HepG2 (cell line): ENCODE results near the gene PDCD2L. TPM values are rescaled to one million over a fixed set of nuclear protein-coding genes. Genes with fewer than 3 reads are reported as not detected.

Experiments used
- ATAC-seq: fragments of 200-7000 bp; cut with Tn5 transposase; 3 replicates; pipeline ENCODE4 v1.9.1; 2020; ENCODE audit warnings: mild to moderate bottlenecking, moderate library complexity
- BruUV-seq: library from RNA; stranded (reverse); fragments of 400-500 nt; replicated peaks from 2 replicates; lab custom pipeline; 2021; lab: Mats Ljungman, UMichigan
- CTCF ChIA-PET: fragments of 300-600 bp; formaldehyde crosslinking; extraction: SDS; loops from one replicate; lab custom pipeline; 2021; ENCODE audit warnings: low total read pairs, inconsistent platforms, low intra/inter-chr PET ratio; lab: Yijun Ruan, JAX
- POLR2A ChIA-PET: fragments of 350-600 bp; sonication (Branson Sonifier 250); formaldehyde crosslinking; loops from one replicate; lab custom pipeline; 2020; ENCODE audit warnings: antibody characterized with exemption, inconsistent platforms; lab: Yijun Ruan, JAX
- DNase-seq: peaks from one replicate; pipeline ENCODE4 v3.0.0-alpha.2; 2015; ENCODE audit warnings: low spot score
- FAIRE-seq: peaks from 3 replicates; lab custom pipeline; 2011; peaks lifted over from hg19 to GRCh38; lab: Jason Lieb, UNC
- H2AFZ ChIP-seq: one replicate; pipeline ENCODE4 v1.6.1; 2011; ENCODE audit warnings: low read length, inconsistent platforms
- H3K27ac ChIP-seq: fragments of 300-600 bp; 3 replicates; pipeline ENCODE4 v1.8.0; 2011; ENCODE audit warnings: mixed run types, mild to moderate bottlenecking, mixed read lengths, low read length, inconsistent platforms; ENCODE audit not compliant: insufficient read depth; ENCODE audit errors: extremely low read length
- H3K27me3 ChIP-seq, 2 experiments: fragments of 200-600 bp in 1 of 2; 2 replicates in 1 of 2; 3 replicates in 1 of 2; pipeline versions ENCODE4 v1.6.0 to v1.8.0; 2011; ENCODE audit warnings: low read length in 2 of 2, mild to moderate bottlenecking in 2 of 2, moderate library complexity in 2 of 2, inconsistent platforms in 1 of 2; ENCODE audit not compliant: insufficient read depth in 2 of 2, control insufficient read depth in 1 of 2
- H3K36me3 ChIP-seq, 2 experiments: fragments of 200-600 bp in 1 of 2; replicated peaks in 1 of 2; 2 replicates in 1 of 2; 3 replicates in 1 of 2; pipeline versions ENCODE4 v1.5.1 to v1.8.0; 2011; ENCODE audit warnings: low read length in 2 of 2, inconsistent platforms in 1 of 2; ENCODE audit not compliant: insufficient read depth in 2 of 2, control insufficient read depth in 1 of 2
- H3K4me1 ChIP-seq: 2 replicates; pipeline ENCODE4 v1.5.1; 2012; ENCODE audit warnings: low read length, inconsistent platforms; ENCODE audit not compliant: insufficient read depth
- H3K4me2 ChIP-seq: 2 replicates; pipeline ENCODE4 v1.6.0; 2011; ENCODE audit warnings: low read depth, low read length, inconsistent platforms
- H3K4me3 ChIP-seq, 3 experiments: fragments of 200-600 bp in 1 of 3; sonication (generic), shearing (Covaris generic) in 1 of 3; replicated peaks in 1 of 3; 2 replicates each; pipeline ENCODE4 v1.5.1; 2011 to 2016; ENCODE audit warnings: low read length in 3 of 3, inconsistent platforms in 2 of 3, low read depth in 2 of 3, mild to moderate bottlenecking in 2 of 3, control low read depth in 1 of 3, mixed read lengths in 1 of 3; ENCODE audit not compliant: insufficient read depth in 1 of 3
- H3K79me2 ChIP-seq: one replicate; pipeline ENCODE4 v1.6.1; 2011; ENCODE audit warnings: low read length, inconsistent platforms; ENCODE audit not compliant: insufficient read depth
- H3K9ac ChIP-seq: 2 replicates; pipeline ENCODE4 v1.6.0; 2011; ENCODE audit warnings: mild to moderate bottlenecking, low read depth, low read length, inconsistent platforms; ENCODE audit not compliant: insufficient read depth
- H3K9me3 ChIP-seq: 2 replicates; pipeline ENCODE4 v1.5.1; 2012; ENCODE audit warnings: mild to moderate bottlenecking, low read length
- H4K20me1 ChIP-seq: 2 replicates; pipeline ENCODE4 v1.6.0; 2011; ENCODE audit warnings: inconsistent platforms, mild to moderate bottlenecking, low read length, moderate library complexity; ENCODE audit not compliant: insufficient read depth
- ARID4A ChIP-seq: sonication (generic); formaldehyde crosslinking; IDR thresholded peaks from 2 replicates; pipeline ENCODE4 v1.5.0; 2020; ENCODE audit warnings: mild to moderate bottlenecking, missing genetic modification reagents, borderline replicate concordance
- ARNTL ChIP-seq: sonication (generic); formaldehyde crosslinking; IDR thresholded peaks from 2 replicates; pipeline ENCODE4 v1.4.0; 2020; ENCODE audit warnings: mild to moderate bottlenecking, missing genetic modification reagents
- ATF2 ChIP-seq: sonication (generic); formaldehyde crosslinking; IDR thresholded peaks from 2 replicates; pipeline ENCODE4 v1.4.0; 2020; ENCODE audit warnings: missing genetic modification reagents
- BORCS8-MEF2B ChIP-seq: sonication (generic); formaldehyde crosslinking; IDR thresholded peaks from 2 replicates; pipeline ENCODE4 v1.8.0; 2022; ENCODE audit warnings: mild to moderate bottlenecking, missing genetic modification reagents
- ERF ChIP-seq: IDR thresholded peaks from 2 replicates; pipeline ENCODE4 v1.6.1; 2018; ENCODE audit warnings: missing biosample characterization, missing genetic modification reagents
- GTF2F1 ChIP-seq: fragments of 150-350 bp; IDR thresholded peaks from 2 replicates; pipeline ENCODE4 v1.6.1; 2014; ENCODE audit warnings: low read length
- HNF1B ChIP-seq: sonication (generic); formaldehyde crosslinking; IDR thresholded peaks from 2 replicates; pipeline ENCODE4 v1.5.1; 2020; ENCODE audit warnings: mild to moderate bottlenecking, moderate library complexity, missing genetic modification reagents
- KDM5B ChIP-seq: sonication (generic); formaldehyde crosslinking; IDR thresholded peaks from 2 replicates; pipeline ENCODE4 v1.4.0; 2020; ENCODE audit warnings: missing genetic modification reagents, mild to moderate bottlenecking, borderline replicate concordance
- SOX5 ChIP-seq: IDR thresholded peaks from 2 replicates; pipeline ENCODE4 v1.6.1; 2016; ENCODE audit warnings: borderline replicate concordance
- THAP7 ChIP-seq: sonication (generic); formaldehyde crosslinking; IDR thresholded peaks from 2 replicates; pipeline ENCODE4 v1.8.1; 2023; ENCODE audit warnings: mild to moderate bottlenecking, missing genetic modification reagents
- ZBTB7B ChIP-seq: sonication (generic); formaldehyde crosslinking; IDR thresholded peaks from 2 replicates; pipeline ENCODE4 v1.4.0; 2020; ENCODE audit warnings: missing genetic modification reagents
- ZNF232 ChIP-seq: sonication (generic); formaldehyde crosslinking; IDR thresholded peaks from 2 replicates; pipeline ENCODE4 v1.4.0; 2020; ENCODE audit warnings: missing genetic modification reagents, borderline replicate concordance
- ZNF282 ChIP-seq: fragments of 450-650 bp; IDR thresholded peaks from 2 replicates; pipeline ENCODE4 v1.6.1; 2018; ENCODE audit not compliant: partially characterized antibody
- ZNF501 ChIP-seq: sonication (generic); formaldehyde crosslinking; IDR thresholded peaks from 2 replicates; pipeline ENCODE4 v1.5.1; 2020; ENCODE audit warnings: mild to moderate bottlenecking, moderate library complexity, missing genetic modification reagents
- ZNF530 ChIP-seq: sonication (generic); formaldehyde crosslinking; IDR thresholded peaks from 2 replicates; pipeline ENCODE4 v1.5.0; 2020; ENCODE audit warnings: low read depth, mild to moderate bottlenecking, missing genetic modification reagents
- ZNF614 ChIP-seq: IDR thresholded peaks from 2 replicates; pipeline ENCODE4 v1.6.1; 2018; ENCODE audit warnings: missing biosample characterization, missing genetic modification reagents, inconsistent platforms, borderline replicate concordance
- ZNF747 ChIP-seq: sonication (generic); formaldehyde crosslinking; IDR thresholded peaks from 2 replicates; pipeline ENCODE4 v1.8.1; 2023; ENCODE audit warnings: missing genetic modification reagents, mild to moderate bottlenecking, borderline replicate concordance
- WGBS: methylation state at CpG from one replicate; pipeline ENCODE4 v1.1.6; 2017; ENCODE audit warnings: low lambda C conversion rate; 5-methylcytosine and 5-hydroxymethylcytosine counted together
- in situ Hi-C: cut with HindIII; loops from 2 replicates; pipeline ENCODE4 v1.10.0; 2017; ENCODE audit warnings: low pct_unique_long_range_greater_than_20kb; ENCODE audit not compliant: extremely low pct_ligation_motif_present
- intact Hi-C: fragments of 100-400 bp; cut with micrococcal nuclease; formaldehyde crosslinking; loops from one replicate; pipeline ENCODE4 v1.10.0; 2022; ENCODE audit not compliant: unreplicated experiment
- polyA plus RNA-seq, 8 experiments: library from polyadenylated mRNA; depleted of rRNA in 3 of 8; stranded (reverse) in 7 of 8; unstranded in 1 of 8; fragments of >200 nt; fragmentation: Illumina TruSeq in 4 of 8; extraction: Trizol in 4 of 8; gene quantifications; 2 replicates each; pipeline versions ENCODE4 v1.2.1 to v1.2.3, GENCODE V29; 2011 to 2016; ENCODE audit warnings: low read depth in 4 of 8, missing spikeins in 1 of 8, mixed read lengths in 1 of 8; ENCODE audit not compliant: insufficient read depth in 1 of 8
- total RNA-seq, 5 experiments: library from RNA; depleted of rRNA; stranded (reverse); fragments of >200 nt; fragmentation: Illumina TruSeq; extraction: Trizol; gene quantifications; 2 replicates each; pipeline ENCODE4 v1.2.3, GENCODE V29; 2016; ENCODE audit warnings: low read depth in 1 of 5

PDCD2L gene
- total and polyA plus RNA-seq, 2 of the 13 experiments (the other 11 are each of a cell fraction or from before 2014, with no cell fraction given): 29.3 to 35.2 TPM

- DNase-seq (no peak), ATAC-seq (no peak), FAIRE-seq (no peak)
- Histone ChIP-seq H3K27me3 (no peaks in the 10 kb centered on the region), H4K20me1 (peaks cover 14% of the 10 kb centered on the region), H3K27ac (peak overlapping the region; percentile 68), H3K79me2 (peaks cover 26% of the 10 kb centered on the region), H3K9me3 (no peaks in the 10 kb centered on the region), H3K36me3 (peaks cover 6 to 14% of the 10 kb centered on the region in 2 experiments; a peak in 4 of 5 replicates), H3K4me2 (peak overlapping the region; percentile 77), H3K9ac (peak overlapping the region; percentile 45), H2AFZ (no peak overlapping the region), H3K4me3 (peak overlapping the region; percentile 21 to 58 (median 34); a peak in 5 of 6 replicates), H3K4me1 (peaks cover 84% of the 10 kb centered on the region)
- in situ Hi-C loops: no loop called here
- ChIA-PET CTCF (no interaction called here), POLR2A (interaction anchor here (1.0 kb wide), 1 partner anchor 22 kb away, joined by 3 read pairs; no protein-coding TSS in a partner anchor)
- no TSS peak for BruUV-seq
- WGBS: 3% methylated on average over 3 of the region's 3 CpGs
- intact Hi-C loops: loop anchor here (2.0 kb wide), 1 partner anchor 66 kb away; the partner anchor contains the start of gene UBA2
- peak; percentile 52; the same call in 1 of the 2 replicates for TF ChIP-seq ARID4A (CRISPR knock-in tag)
- TF ChIP-seq ZBTB7B: 0 out of 2 replicates have a peak, but pooled peaks have one; percentile 4
- TF ChIP-seq ZNF614 (CRISPR knock-in tag): 0 out of 2 replicates have a peak, but pooled peaks have one; percentile 8
- TF ChIP-seq ZNF282: no peak
- peak; percentile 50; the same call in 1 of the 2 replicates for TF ChIP-seq BORCS8-MEF2B (CRISPR knock-in tag)
- TF ChIP-seq KDM5B (CRISPR knock-in tag): 0 out of 2 replicates have a peak, but pooled peaks have one; percentile 41
- 0 out of 2 replicates have a peak, but pooled peaks have one; percentile 9 for TF ChIP-seq ZNF747 (CRISPR knock-in tag)
- TF ChIP-seq ZNF501 (CRISPR knock-in tag): peak; percentile 67; the same call in 1 of the 2 replicates
- 0 out of 2 replicates have a peak, but pooled peaks have one; percentile 36 for TF ChIP-seq ERF (CRISPR knock-in tag)
- peak; percentile 16; the same call in 1 of the 2 replicates for TF ChIP-seq ARNTL (CRISPR knock-in tag)
- TF ChIP-seq ATF2: no peak
- TF ChIP-seq GTF2F1: no peak
- no peak for TF ChIP-seq SOX5 (CRISPR knock-in tag)
- TF ChIP-seq THAP7 (CRISPR knock-in tag): 0 out of 2 replicates have a peak, but pooled peaks have one; percentile 55
- 0 out of 2 replicates have a peak, but pooled peaks have one; percentile 36 for TF ChIP-seq ZNF232 (CRISPR knock-in tag)
- no peak for TF ChIP-seq ZNF530
- TF ChIP-seq HNF1B (CRISPR knock-in tag): 0 out of 2 replicates have a peak, but pooled peaks have one; percentile 20
These were observed 41.5 kb upstream of the PDCD2L start for GRCh38 chr19:34362679-34363069.
